Measurements from ENCODE around the gene DNAJB1.

DNAJB1 gene

GRCh38 chr19:14467816-14468215 lies 50.4 kb downstream of the DNAJB1 start:
- CTCF ChIA-PET: interaction anchor here (1.0 to 4.1 kb wide), 4 partner anchors 10 to 331 kb away, joined by 3 to 31 read pairs (median 4); partner anchors contain the start of gene ASF1B
- H3K4me3 ChIP-seq (ENCODE audit: low read depth, low read length): no peak overlapping the region
- DNase-seq (ENCODE audit: low read depth, low spot score): no peak
- POLR2A ChIA-PET: no interaction called here
- no peak for TF ChIP-seq CTCF (IDR thresholded peaks at IDR 0.05; ENCODE audit: insufficient read depth, low read length, missing control alignments)

GRCh38 chr19:14467391-14467790 lies 50.8 kb downstream of the DNAJB1 start:
- H3K4me3 ChIP-seq (ENCODE audit: low read depth, low read length): no peak overlapping the region
- POLR2A ChIA-PET: no interaction called here
- DNase-seq (ENCODE audit: low read depth, low spot score): no peak
- CTCF ChIA-PET: interaction anchor here (1.0 to 4.1 kb wide), 3 partner anchors 10 to 331 kb away, joined by 3 to 31 read pairs (median 5); partner anchors contain the start of gene ASF1B
- TF ChIP-seq CTCF (IDR thresholded peaks at IDR 0.05; ENCODE audit: insufficient read depth, low read length, missing control alignments): no peak
